OCI-LY1 (cell line): ENCODE data around the gene DNAJC7.

ENCODE experiments used
- CTCF ChIP-seq: fragments of 200-600 bp; sonication (generic), shearing (Covaris generic); IDR thresholded peaks from 2 replicates; pipeline ENCODE4 v1.5.1; 2017; ENCODE audit warnings: mild to moderate bottlenecking, antibody characterized with exemption, low read length, moderate library complexity, mixed read lengths
- EZH2 ChIP-seq: fragments of 200-600 bp; sonication (generic), shearing (Covaris generic); IDR thresholded peaks from 2 replicates; pipeline ENCODE4 v1.8.0; 2017; ENCODE audit warnings: borderline replicate concordance, mixed run types, mild to moderate bottlenecking, antibody characterized with exemption, low read length, moderate library complexity, mixed read lengths

- TF ChIP-seq CTCF (no peak), EZH2 (no peak)
Measured at GRCh38 chr17:41987642-41988041, 29.6 kb downstream of the DNAJC7 start.
